ENCODE measurements around the gene PSME3IP1. TPM values are rescaled to one million over a fixed set of nuclear protein-coding genes. Genes with fewer than 3 reads are reported as not detected.

Gene PSME3IP1
- total and polyA plus RNA-seq, 11 donors, result 37.8 to 74.6 (median 65.8) TPM

DNA sequence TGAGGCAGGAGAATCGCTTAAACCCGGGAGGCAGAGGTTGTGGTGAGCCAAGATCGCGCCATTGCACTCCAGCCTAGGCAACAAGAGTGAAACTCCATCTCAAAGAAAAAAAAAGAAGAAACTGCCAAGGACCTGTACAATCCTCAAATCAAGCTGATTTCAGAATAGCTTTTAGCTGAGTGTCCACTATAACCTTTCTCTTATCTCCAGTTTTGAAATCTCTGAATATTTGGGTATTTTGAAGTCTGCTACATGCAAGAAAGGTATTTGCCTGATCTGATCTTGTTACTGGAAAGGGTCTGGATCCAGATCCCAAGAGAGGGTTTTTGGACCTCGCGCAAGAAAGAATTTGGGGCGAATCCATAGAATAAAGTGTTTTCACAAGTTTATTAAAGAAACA lies 40.1 kb upstream of the PSME3IP1 start:
- Histone ChIP-seq H3K27me3 (no peaks in the 10 kb centered on the region), H3K36me3 (peaks cover 0 to 100% (median 99%) of the 10 kb centered on the region in 9 donors), H3K27ac (no peak overlapping the region), H3K4me3 (no peak overlapping the region), H3K9me3 (no peaks in the 10 kb centered on the region), H3K4me1 (no peaks in the 10 kb centered on the region)
- WGBS, 4 donors, result 94 to 97% (median 97%) methylated on average over 7 of the region's 7 CpGs
- no peak for DNase-seq
- intact Hi-C loops (cut with DNase I), result no loop called here
- TF ChIP-seq, protein P1, sequence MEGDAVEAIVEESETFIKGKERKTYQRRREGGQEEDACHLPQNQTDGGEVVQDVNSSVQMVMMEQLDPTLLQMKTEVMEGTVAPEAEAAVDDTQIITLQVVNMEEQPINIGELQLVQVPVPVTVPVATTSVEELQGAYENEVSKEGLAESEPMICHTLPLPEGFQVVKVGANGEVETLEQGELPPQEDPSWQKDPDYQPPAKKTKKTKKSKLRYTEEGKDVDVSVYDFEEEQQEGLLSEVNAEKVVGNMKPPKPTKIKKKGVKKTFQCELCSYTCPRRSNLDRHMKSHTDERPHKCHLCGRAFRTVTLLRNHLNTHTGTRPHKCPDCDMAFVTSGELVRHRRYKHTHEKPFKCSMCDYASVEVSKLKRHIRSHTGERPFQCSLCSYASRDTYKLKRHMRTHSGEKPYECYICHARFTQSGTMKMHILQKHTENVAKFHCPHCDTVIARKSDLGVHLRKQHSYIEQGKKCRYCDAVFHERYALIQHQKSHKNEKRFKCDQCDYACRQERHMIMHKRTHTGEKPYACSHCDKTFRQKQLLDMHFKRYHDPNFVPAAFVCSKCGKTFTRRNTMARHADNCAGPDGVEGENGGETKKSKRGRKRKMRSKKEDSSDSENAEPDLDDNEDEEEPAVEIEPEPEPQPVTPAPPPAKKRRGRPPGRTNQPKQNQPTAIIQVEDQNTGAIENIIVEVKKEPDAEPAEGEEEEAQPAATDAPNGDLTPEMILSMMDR (IDR thresholded peaks at IDR 0.05), result no peak
- TF ChIP-seq POLR2A (IDR thresholded peaks at IDR 0.05), result no peak
- ATAC-seq, result no peak

DNA sequence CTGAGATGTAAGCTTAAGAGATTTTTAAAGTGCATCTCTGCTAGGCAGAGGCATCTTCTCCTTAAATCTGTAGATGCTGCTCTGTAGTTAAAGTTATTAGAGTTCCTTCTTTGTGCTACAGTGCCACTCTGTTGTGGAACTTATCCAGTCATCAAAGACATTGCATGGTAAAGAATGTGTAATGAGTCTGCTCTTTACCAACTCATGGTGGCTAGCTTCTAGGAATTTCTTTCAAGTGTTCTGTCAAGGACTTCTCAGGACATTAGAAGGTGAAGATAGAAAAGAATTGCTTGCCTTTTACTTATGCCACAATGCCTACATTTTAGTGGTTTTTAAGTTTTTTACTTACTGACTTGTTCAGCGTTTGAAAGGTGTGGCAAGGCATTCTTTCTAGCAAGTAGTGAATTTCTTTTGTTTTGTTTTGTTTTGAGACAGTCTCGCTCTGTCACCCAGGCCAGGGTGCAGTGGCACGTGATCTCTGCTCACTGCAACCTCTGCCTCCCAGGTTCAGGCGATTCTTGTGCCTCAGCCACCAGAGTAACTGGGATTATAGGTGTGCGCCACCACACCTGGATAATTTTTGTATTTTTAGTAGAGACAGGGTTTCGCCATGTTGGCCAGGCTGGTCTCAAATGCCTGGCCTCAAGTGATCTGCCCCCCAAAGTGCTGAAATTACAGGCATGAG lies 39.0 kb upstream of the PSME3IP1 start:
- Histone ChIP-seq H3K9me3 (peaks cover 0 to 4% (median 0%) of the 10 kb centered on the region in 12 donors), H3K27me3 (no peaks in the 10 kb centered on the region), H3K4me3 (no peak overlapping the region), H3K36me3 (peaks cover 0 to 100% (median 98%) of the 10 kb centered on the region in 9 donors), H3K4me1 (no peaks in the 10 kb centered on the region), H3K27ac (no peak overlapping the region)
- ATAC-seq, result no peak
- no peak for DNase-seq
- intact Hi-C loops (cut with DNase I), result no loop called here
- 89 to 98% (median 94%) methylated on average over 6 of the region's 6 CpGs for WGBS, 4 donors
- TF ChIP-seq POLR2A (IDR thresholded peaks at IDR 0.05), result no peak
- TF ChIP-seq, protein P1 (IDR thresholded peaks at IDR 0.05), result no peak

DNA sequence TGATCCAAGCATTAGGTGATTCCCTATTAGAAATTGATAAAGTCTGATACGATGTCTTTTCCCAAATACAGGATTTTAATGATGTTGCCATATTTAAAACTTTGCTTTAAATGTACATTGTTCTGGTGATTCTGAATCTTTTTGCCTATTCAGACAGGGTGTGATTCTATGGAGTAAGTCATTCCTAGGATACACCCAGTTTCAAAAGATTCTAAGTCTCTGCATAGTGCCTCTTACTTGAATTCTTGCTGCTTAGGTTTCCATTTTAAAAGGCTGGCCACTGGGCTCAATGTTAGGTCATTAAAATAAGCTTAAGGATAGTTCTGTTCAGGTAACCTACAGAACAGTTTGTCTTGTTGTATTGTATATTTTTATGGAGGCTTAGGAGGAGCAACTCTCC lies 37.2 kb upstream of the PSME3IP1 start:
- WGBS, 4 donors, result 88 to 94% (median 90%) methylated on average over 1 of the region's 1 CpG
- DNase-seq, result no peak
- H3K4me3 ChIP-seq, result no peak overlapping the region
- no peaks in the 10 kb centered on the region for H3K27me3 ChIP-seq
- no peaks in the 10 kb centered on the region for H3K4me1 ChIP-seq
- intact Hi-C loops (cut with DNase I), result no loop called here
- H3K27ac ChIP-seq, result no peak overlapping the region
- H3K9me3 ChIP-seq, result peaks cover 0 to 19% (median 5%) of the 10 kb centered on the region in 12 donors
- ATAC-seq, result no peak
- no peak for TF ChIP-seq POLR2A (IDR thresholded peaks at IDR 0.05)
- TF ChIP-seq, protein P1 (IDR thresholded peaks at IDR 0.05), result no peak
- peaks cover 0 to 98% (median 95%) of the 10 kb centered on the region in 9 donors for H3K36me3 ChIP-seq

DNA sequence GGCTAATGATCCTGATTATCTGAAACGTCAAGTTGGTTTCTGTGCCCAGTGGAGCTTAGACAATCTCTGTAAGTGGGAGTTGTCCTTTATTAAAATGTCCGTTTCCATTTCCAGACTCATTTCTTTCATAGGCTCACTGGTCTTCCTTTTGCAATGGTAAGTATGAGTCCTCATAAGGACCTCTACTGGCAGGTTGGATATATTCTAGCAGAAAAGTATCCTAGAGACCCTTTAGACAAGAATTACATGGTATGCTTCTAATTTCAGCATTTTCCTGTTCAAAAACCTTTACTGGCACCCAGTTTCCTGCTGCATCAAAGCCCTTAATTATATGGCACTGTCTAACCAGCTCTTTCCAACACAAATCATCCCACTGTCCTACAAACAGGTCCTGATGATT lies 31.1 kb upstream of the PSME3IP1 start:
- DNase-seq, result no peak
- Histone ChIP-seq H3K36me3 (peaks cover 6 to 98% (median 95%) of the 10 kb centered on the region in 9 donors), H3K4me1 (no peaks in the 10 kb centered on the region), H3K27ac (no peak overlapping the region), H3K4me3 (no peak overlapping the region), H3K9me3 (peaks cover 0 to 48% (median 30%) of the 10 kb centered on the region in 12 donors), H3K27me3 (no peaks in the 10 kb centered on the region)
- intact Hi-C loops (cut with DNase I), result no loop called here
- TF ChIP-seq, protein P1 (IDR thresholded peaks at IDR 0.05), result no peak
- no peak for TF ChIP-seq POLR2A (IDR thresholded peaks at IDR 0.05)
- no peak for ATAC-seq
- WGBS, 4 donors, result 85 to 93% (median 91%) methylated on average over 2 of the region's 2 CpGs
